Measurements from ENCODE around the gene CLEC4F.

Gene CLEC4F

GRCh38 chr2:70793450-70793849, 26.9 kb downstream of the CLEC4F start:
- DNase-seq (ENCODE audit: low read depth, low spot score) = no peak
- in situ Hi-C loops (cut with HindIII; ENCODE audit: low sequenced_read_pairs) = no loop called here
- no peak for TF ChIP-seq CTCF (IDR thresholded peaks at IDR 0.05; ENCODE audit: low read depth, low read length)
- no peak overlapping the region for H3K4me3 ChIP-seq (ENCODE audit: low read depth, low read length)

GRCh38 chr2:70790136-70790828, 30.1 kb downstream of the CLEC4F start, which contains the start of gene FIGLA:
TSS of gene FIGLA (minus strand) at chr2:70790643. CDS start at chr2:70790638, 5 bp downstream.
- in situ Hi-C loops (cut with HindIII; ENCODE audit: low sequenced_read_pairs) = no loop called here
- no peak for DNase-seq (ENCODE audit: low read depth, low spot score)
- H3K4me3 ChIP-seq (ENCODE audit: low read depth, low read length) = no peak within 1 kb of the TSS
- no peak for TF ChIP-seq CTCF (IDR thresholded peaks at IDR 0.05; ENCODE audit: low read depth, low read length)

GRCh38 chr2:70789304-70790135, 30.9 kb downstream of the CLEC4F start:
- in situ Hi-C loops (cut with HindIII; ENCODE audit: low sequenced_read_pairs) = no loop called here
- peak; percentile 36 for DNase-seq (ENCODE audit: low read depth, low spot score)
- peak; percentile 63 for TF ChIP-seq CTCF (IDR thresholded peaks at IDR 0.05; ENCODE audit: low read depth, low read length)
- no peak overlapping the region for H3K4me3 ChIP-seq (ENCODE audit: low read depth, low read length)

GRCh38 chr2:70785137-70785911, 35.1 kb downstream of the CLEC4F start:
- TF ChIP-seq CTCF (IDR thresholded peaks at IDR 0.05; ENCODE audit: low read depth, low read length) = peak; percentile 43
- DNase-seq (ENCODE audit: low read depth, low spot score) = no peak

GRCh38 chr2:70784320-70784719, 36.1 kb downstream of the CLEC4F start:
- in situ Hi-C loops (cut with HindIII; ENCODE audit: low sequenced_read_pairs) = no loop called here
- TF ChIP-seq CTCF (IDR thresholded peaks at IDR 0.05; ENCODE audit: low read depth, low read length) = no peak
- H3K4me3 ChIP-seq (ENCODE audit: low read depth, low read length) = no peak overlapping the region
- DNase-seq (ENCODE audit: low read depth, low spot score) = no peak

More at GRCh38 chr2:70785137-70785911, 35.1 kb downstream of the CLEC4F start:
- in situ Hi-C loops (cut with HindIII; ENCODE audit: low sequenced_read_pairs) = no loop called here
- H3K4me3 ChIP-seq (ENCODE audit: low read depth, low read length) = no peak overlapping the region

GRCh38 chr2:70779911-70780545, 40.4 kb downstream of the CLEC4F start:
- no peak for TF ChIP-seq CTCF (IDR thresholded peaks at IDR 0.05; ENCODE audit: low read depth, low read length)
- no peak for DNase-seq (ENCODE audit: low read depth, low spot score)
- H3K4me3 ChIP-seq (ENCODE audit: low read depth, low read length) = no peak overlapping the region
- in situ Hi-C loops (cut with HindIII; ENCODE audit: low sequenced_read_pairs) = no loop called here

Data from astrocyte of the spinal cord (primary cell).